Lung (tissue), 12 donors: ENCODE data around the gene CCDC8. TPM values are rescaled to one million over a fixed set of nuclear protein-coding genes. Genes with fewer than 3 reads are reported as not detected.
"Not testable (repeated sequence)": the region's sequence is repeated elsewhere in the genome, so short reads cannot be mapped to it uniquely, and the experiment has no call there.

Source experiments
- ATAC-seq: fragments of 200-7000 bp; cut with Tn5 transposase; one replicate; pipeline ENCODE4 v1.9.1; 2020; ENCODE audit warnings: moderate number of reproducible peaks; ENCODE audit not compliant: insufficient read depth, low FRiP score
- DNase-seq, 3 donors: peaks; one replicate each; pipeline ENCODE4 v3.0.0-alpha.2; 2013 to 2017
- H3K27ac ChIP-seq, 2 donors: one replicate each; pipeline ENCODE4 v1.5.1; 2013; ENCODE audit warnings: mild to moderate bottlenecking in 2 of 2, moderate library complexity in 2 of 2, control low read depth in 1 of 2, inconsistent platforms in 1 of 2, low read depth in 1 of 2, low read length in 1 of 2
- H3K27me3 ChIP-seq, 3 donors: one replicate each; pipeline ENCODE4 v1.5.1; 2013; ENCODE audit warnings: low read length in 2 of 3; ENCODE audit not compliant: control insufficient read depth in 3 of 3, insufficient read depth in 3 of 3
- H3K36me3 ChIP-seq, 4 donors: one replicate each; pipeline ENCODE4 v1.5.1; 2013; ENCODE audit warnings: low read length in 4 of 4, mild to moderate bottlenecking in 1 of 4, moderate library complexity in 1 of 4; ENCODE audit not compliant: control insufficient read depth in 4 of 4, insufficient read depth in 4 of 4
- H3K4me1 ChIP-seq, 5 donors: one replicate each; pipeline ENCODE4 v1.5.1; 2013; ENCODE audit warnings: low read length in 5 of 5, mild to moderate bottlenecking in 2 of 5, moderate library complexity in 1 of 5; ENCODE audit not compliant: control insufficient read depth in 5 of 5, insufficient read depth in 5 of 5
- H3K4me3 ChIP-seq: one replicate; pipeline ENCODE4 v1.5.1; 2013; ENCODE audit warnings: mild to moderate bottlenecking, control low read depth, moderate library complexity
- H3K9ac ChIP-seq, 2 donors: one replicate each; pipeline ENCODE4 v1.5.1; 2013; ENCODE audit warnings: low read length in 2 of 2, control low read depth in 1 of 2; ENCODE audit not compliant: insufficient read depth in 1 of 2
- H3K9me3 ChIP-seq, 4 donors: one replicate each; pipeline ENCODE4 v1.5.1; 2013; ENCODE audit warnings: low read length in 3 of 4, mild to moderate bottlenecking in 1 of 4, moderate library complexity in 1 of 4; ENCODE audit not compliant: control insufficient read depth in 4 of 4, insufficient read depth in 3 of 4
- WGBS, 2 donors: extraction: QIAGEN DNeasy Blood & Tissue Kit; methylation state at CpG; one replicate each; pipeline ENCODE4 v1.1.7; 2013; 5-methylcytosine and 5-hydroxymethylcytosine counted together
- polyA plus RNA-seq, 2 donors: library from polyadenylated mRNA; stranded (reverse); fragments of 200-250 nt; gene quantifications; one replicate each; pipeline ENCODE4 v1.2.1, GENCODE V29; 2013
- total RNA-seq, 2 donors: library from RNA; depleted of rRNA in 1 of 2; stranded (reverse); fragments of >200 nt in 1 of 2; gene quantifications; one replicate each; pipeline ENCODE4 v1.2.1, GENCODE V29; 2014 to 2021
- TF ChIP-seq, protein P1 (sequence below): IDR thresholded peaks from 2 replicates; pipeline ENCODE4 v1.5.1; 2012; ENCODE audit warnings: mild to moderate bottlenecking; ENCODE audit errors: control extremely low read depth, extremely low read depth
- donor health status: control.
- donor health status: control.
- donor health status: Bipolar disorder and iron deficiency.
- donor health status: healthy.
- donor health status: DM: yes; HTN: yes; CAD: no.

Gene CCDC8
- total and polyA plus RNA-seq, 4 donors, result 3.9 to 45.7 (median 13.0) TPM

DNA sequence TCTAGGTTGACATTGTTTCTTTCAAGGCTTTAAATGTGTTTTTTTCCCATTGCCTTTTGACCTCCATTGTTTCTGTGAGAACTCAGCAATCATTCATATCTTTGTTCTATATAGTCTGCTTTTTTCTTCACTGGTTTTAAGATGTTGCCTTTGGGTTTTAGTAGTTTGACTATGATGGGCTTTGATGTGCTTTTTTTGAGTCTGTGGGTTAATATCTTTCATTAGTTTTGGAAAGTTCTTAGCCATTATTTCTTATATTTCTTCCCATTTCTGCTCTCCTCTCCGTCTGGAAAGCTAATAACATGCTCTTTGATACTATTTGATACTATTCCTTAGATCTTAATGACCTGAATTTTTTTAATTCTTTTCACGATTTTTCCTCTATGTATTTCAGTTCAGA lies 32.7 kb downstream of the CCDC8 start:
- DNase-seq, result no peak
- Histone ChIP-seq H3K4me1 (peaks cover 0 to 21% (median 3%) of the 10 kb centered on the region in 5 donors), H3K9ac (no peak overlapping the region), H3K36me3 (peaks cover 10 to 57% (median 50%) of the 10 kb centered on the region in 4 donors), H3K9me3 (no peaks in the 10 kb centered on the region), H3K27ac (no peak overlapping the region), H3K27me3 (no peaks in the 10 kb centered on the region), H3K4me3 (no peak overlapping the region)
- WGBS, 2 donors, result 92 to 97% methylated on average over 2 of the region's 2 CpGs
- TF ChIP-seq, protein P1, sequence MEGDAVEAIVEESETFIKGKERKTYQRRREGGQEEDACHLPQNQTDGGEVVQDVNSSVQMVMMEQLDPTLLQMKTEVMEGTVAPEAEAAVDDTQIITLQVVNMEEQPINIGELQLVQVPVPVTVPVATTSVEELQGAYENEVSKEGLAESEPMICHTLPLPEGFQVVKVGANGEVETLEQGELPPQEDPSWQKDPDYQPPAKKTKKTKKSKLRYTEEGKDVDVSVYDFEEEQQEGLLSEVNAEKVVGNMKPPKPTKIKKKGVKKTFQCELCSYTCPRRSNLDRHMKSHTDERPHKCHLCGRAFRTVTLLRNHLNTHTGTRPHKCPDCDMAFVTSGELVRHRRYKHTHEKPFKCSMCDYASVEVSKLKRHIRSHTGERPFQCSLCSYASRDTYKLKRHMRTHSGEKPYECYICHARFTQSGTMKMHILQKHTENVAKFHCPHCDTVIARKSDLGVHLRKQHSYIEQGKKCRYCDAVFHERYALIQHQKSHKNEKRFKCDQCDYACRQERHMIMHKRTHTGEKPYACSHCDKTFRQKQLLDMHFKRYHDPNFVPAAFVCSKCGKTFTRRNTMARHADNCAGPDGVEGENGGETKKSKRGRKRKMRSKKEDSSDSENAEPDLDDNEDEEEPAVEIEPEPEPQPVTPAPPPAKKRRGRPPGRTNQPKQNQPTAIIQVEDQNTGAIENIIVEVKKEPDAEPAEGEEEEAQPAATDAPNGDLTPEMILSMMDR, result no peak
- ATAC-seq, result no peak

DNA sequence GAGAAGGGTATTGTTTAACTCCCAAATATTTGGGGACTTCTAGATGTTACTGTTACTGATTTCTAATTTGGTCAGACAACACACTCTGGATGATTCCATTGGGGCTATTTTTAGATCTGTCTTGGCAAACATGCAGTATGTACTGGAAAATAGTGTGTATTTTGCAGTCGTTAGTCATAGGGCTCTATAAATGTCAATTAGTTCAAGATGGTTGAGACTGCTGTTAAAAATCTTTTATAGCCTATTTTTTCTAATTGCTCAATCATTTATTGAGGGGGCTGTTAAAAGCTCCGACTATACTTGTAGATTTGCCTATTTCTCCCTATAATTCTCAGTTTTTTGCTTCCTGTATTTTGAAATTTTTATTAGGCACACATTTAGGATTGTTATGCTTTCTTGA lies 35.1 kb downstream of the CCDC8 start:
- H3K27me3 ChIP-seq, result no peaks in the 10 kb centered on the region
- H3K4me3 ChIP-seq, result no peak overlapping the region
- ATAC-seq (no peak), DNase-seq (peak in 2 of 3 donors; percentile 68 to 85)
- H3K9me3 ChIP-seq, result no peaks in the 10 kb centered on the region
- WGBS, 2 donors, result 59 to 77% methylated on average over 2 of the region's 2 CpGs
- TF ChIP-seq, protein P1, result no peak
- no peak overlapping the region for H3K9ac ChIP-seq
- H3K27ac ChIP-seq, result no peak overlapping the region
- peaks cover 3 to 29% (median 6%) of the 10 kb centered on the region in 5 donors for H3K4me1 ChIP-seq
- peaks cover 11 to 42% (median 34%) of the 10 kb centered on the region in 4 donors for H3K36me3 ChIP-seq

DNA sequence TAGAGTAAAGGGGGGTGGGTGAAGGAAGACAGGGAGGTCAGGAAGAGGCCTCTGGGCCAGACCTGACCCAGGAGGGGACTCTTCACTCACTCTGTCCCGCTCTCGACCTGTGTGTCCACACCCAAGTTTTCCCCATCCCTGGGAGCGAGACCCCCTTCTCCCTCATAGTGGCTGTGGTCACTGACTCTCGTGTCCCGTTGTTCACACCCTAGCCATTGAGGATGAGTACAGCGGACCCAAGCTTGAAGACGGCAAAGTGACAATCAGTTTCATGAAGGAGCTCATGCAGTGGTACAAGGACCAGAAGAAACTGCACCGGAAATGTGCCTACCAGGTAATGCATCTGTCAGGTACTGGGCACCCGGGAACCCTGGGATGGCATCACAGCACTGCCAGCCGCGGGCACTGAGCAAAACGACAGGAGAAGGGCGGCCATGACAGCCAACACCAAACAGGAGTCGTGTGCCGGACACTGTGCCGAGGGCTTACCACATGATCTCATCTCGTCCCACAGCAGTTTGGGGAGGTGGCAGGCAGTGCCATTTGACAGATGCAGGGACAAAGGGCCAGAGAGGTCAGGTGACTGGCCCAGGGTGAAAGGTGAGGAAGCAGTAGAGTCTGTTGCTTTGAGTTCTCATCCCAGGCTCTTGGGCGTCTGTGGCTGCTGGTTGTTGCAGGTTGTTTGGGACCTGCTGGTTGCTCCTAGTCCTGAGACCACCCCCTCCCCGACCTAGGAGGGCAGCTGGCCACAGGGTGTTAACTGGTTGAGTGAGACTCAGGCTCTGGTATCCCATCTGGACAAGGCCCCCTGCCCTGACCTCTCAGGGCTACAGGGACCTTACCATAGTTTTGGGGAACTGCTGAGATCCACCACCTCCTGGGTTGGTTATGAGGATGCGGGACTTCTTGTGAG lies 36.9 kb downstream of the CCDC8 start:
- 93 to 95% methylated on average over 20 of the region's 20 CpGs for WGBS, 2 donors
- H3K27ac ChIP-seq, result no peak overlapping the region

DNA sequence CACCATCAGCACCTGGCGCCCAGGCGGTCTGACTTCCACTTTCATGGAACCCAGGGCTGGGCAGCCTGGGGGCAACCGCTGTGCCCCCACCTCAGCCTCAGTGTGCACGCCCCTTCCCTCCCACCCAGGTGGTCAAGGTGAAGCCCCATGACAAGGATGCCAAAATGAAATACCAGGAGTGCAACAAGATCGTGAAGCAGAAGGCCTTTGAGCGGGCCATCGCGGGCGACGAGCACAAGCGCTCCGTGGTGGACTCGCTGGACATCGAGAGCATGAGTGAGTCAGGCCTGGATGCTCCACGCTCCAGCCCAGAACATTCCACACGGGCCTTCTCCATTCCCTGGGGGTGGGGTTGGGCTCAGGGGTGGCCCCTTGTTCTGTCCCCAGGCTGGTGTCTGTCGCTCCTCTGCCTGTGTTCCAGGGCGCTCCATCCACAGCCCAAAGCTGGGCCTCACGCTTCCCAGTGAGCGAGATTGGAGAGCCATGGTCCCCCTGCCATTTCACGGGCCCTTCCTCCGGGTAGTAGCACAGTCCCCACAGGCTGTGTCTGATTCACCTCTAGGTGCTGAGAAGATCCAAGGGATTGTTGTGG lies 37.8 kb downstream of the CCDC8 start:
- 94 to 96% methylated on average over 22 of the region's 22 CpGs for WGBS, 2 donors
- Histone ChIP-seq H3K4me1 (peaks cover 3 to 37% (median 16%) of the 10 kb centered on the region in 5 donors), H3K36me3 (peaks cover 11 to 21% (median 19%) of the 10 kb centered on the region in 4 donors)
- not testable (repeated sequence) for H3K9ac ChIP-seq, ATAC-seq, DNase-seq, H3K4me3 ChIP-seq, H3K27ac ChIP-seq, H3K27me3 ChIP-seq, H3K9me3 ChIP-seq

More for the DNA sequence above, 36.9 kb downstream of the CCDC8 start:
- H3K4me1 ChIP-seq, result peaks cover 3 to 37% (median 11%) of the 10 kb centered on the region in 5 donors
- no peaks in the 10 kb centered on the region for H3K27me3 ChIP-seq
- ATAC-seq, result no peak
- no peak for DNase-seq
- H3K36me3 ChIP-seq, result peaks cover 11 to 29% (median 21%) of the 10 kb centered on the region in 4 donors
- H3K4me3 ChIP-seq, result no peak overlapping the region
- no peaks in the 10 kb centered on the region for H3K9me3 ChIP-seq
- TF ChIP-seq, protein P1, result no peak
- H3K9ac ChIP-seq, result no peak overlapping the region
